Esophagus muscularis mucosa (tissue), 4 donors: Measurements from ENCODE around the gene ANKEF1.

ENCODE experiments used
- CTCF ChIP-seq, 3 experiments: fragments of 200-600 bp in 2 of 3; fragments of 450-650 bp in 1 of 3; sonication (generic) in 2 of 3; IDR thresholded peaks; one replicate each; pipeline ENCODE4 v1.5.1; 2017 to 2019; ENCODE audit warnings: antibody characterized with exemption in 3 of 3, mild to moderate bottlenecking in 2 of 3, moderate library complexity in 1 of 3
- EP300 ChIP-seq: sonication (generic); formaldehyde crosslinking; IDR thresholded peaks from one replicate; pipeline ENCODE4 v1.6.1; 2017; ENCODE audit warnings: antibody characterized with exemption
- POLR2A ChIP-seq: fragments of 450-650 bp; IDR thresholded peaks from one replicate; pipeline ENCODE4 v1.6.1; 2017; ENCODE audit warnings: antibody characterized with exemption, moderate library complexity, mild to moderate bottlenecking, low read depth
- POLR2AphosphoS5 ChIP-seq, 2 donors: sonication (generic); formaldehyde crosslinking; IDR thresholded peaks; one replicate each; pipeline ENCODE4 v1.6.1; 2017; ENCODE audit warnings: antibody characterized with exemption in 2 of 2

GRCh38 chr20:10020937-10021336, 13.8 kb upstream of the ANKEF1 start:
- no peak for TF ChIP-seq CTCF (IDR thresholded peaks at IDR 0.05)
- no peak for TF ChIP-seq EP300
- TF ChIP-seq POLR2A, result no peak
- TF ChIP-seq POLR2AphosphoS5 (IDR thresholded peaks at IDR 0.05), result no peak
